Measurements from ENCODE around the gene HPRT1.

- TF ChIP-seq CTCF (IDR thresholded peaks at IDR 0.05): no peak
- no peak for TF ChIP-seq POLR2A (IDR thresholded peaks at IDR 0.05)
Observed at GRCh38 chrX:134461437-134461836, 1.5 kb downstream of the HPRT1 start.

All from uterus (tissue), 2 donors.